Ascending aorta (tissue), 2 donors: ENCODE measurements around the gene MAN2C1. TPM values are rescaled to one million over a fixed set of nuclear protein-coding genes. Genes with fewer than 3 reads are reported as not detected.
"Not testable (repeated sequence)": the region's sequence is repeated elsewhere in the genome, so short reads cannot be mapped to it uniquely, and the experiment has no call there.

Experiments used
- DNase-seq, 2 donors: peaks; one replicate each; pipeline ENCODE4 v3.0.0-alpha.2; 2019; ENCODE audit warnings: low spot score in 2 of 2
- H3K27ac ChIP-seq, 2 donors: fragments of 200-600 bp; sonication (generic); one replicate each; pipeline ENCODE4 v1.5.1; 2016 to 2017; ENCODE audit warnings: mild to moderate bottlenecking in 1 of 2
- H3K27me3 ChIP-seq: fragments of 200-600 bp; sonication (generic); one replicate; pipeline ENCODE4 v1.5.1; 2017
- H3K36me3 ChIP-seq, 2 donors: fragments of 200-600 bp; sonication (generic); one replicate each; pipeline ENCODE4 v1.5.1; 2016
- H3K4me1 ChIP-seq, 2 donors: fragments of 200-600 bp; sonication (generic); one replicate each; pipeline ENCODE4 v1.5.1; 2016 to 2017; ENCODE audit warnings: mild to moderate bottlenecking in 1 of 2
- H3K4me3 ChIP-seq, 2 donors: fragments of 200-600 bp; sonication (generic); one replicate each; pipeline ENCODE4 v1.5.1; 2016 to 2017; ENCODE audit warnings: mild to moderate bottlenecking in 1 of 2
- H3K9me3 ChIP-seq, 2 donors: fragments of 200-600 bp; sonication (generic); one replicate each; pipeline ENCODE4 v1.5.1; 2016
- intact Hi-C: fragments of 100-400 bp; cut with DNase I; formaldehyde crosslinking; loops from one replicate; pipeline ENCODE4 v1.15.1; 2023
- total RNA-seq: library from RNA; depleted of rRNA; stranded (reverse); fragments of >200 nt; gene quantifications from one replicate; pipeline ENCODE4 v1.1.0, GENCODE V29; 2016
- TF ChIP-seq, protein P1 (sequence below), 3 experiments: fragments of 200-600 bp in 2 of 3; fragments of 450-650 bp in 1 of 3; sonication (generic) in 2 of 3; IDR thresholded peaks; one replicate each; pipeline ENCODE4 v1.5.1; 2016 to 2019; ENCODE audit warnings: antibody characterized with exemption in 3 of 3, mild to moderate bottlenecking in 1 of 3, moderate library complexity in 1 of 3

Gene MAN2C1
- total RNA-seq, 1 donor from 2014 or later = 447 TPM

DNA sequence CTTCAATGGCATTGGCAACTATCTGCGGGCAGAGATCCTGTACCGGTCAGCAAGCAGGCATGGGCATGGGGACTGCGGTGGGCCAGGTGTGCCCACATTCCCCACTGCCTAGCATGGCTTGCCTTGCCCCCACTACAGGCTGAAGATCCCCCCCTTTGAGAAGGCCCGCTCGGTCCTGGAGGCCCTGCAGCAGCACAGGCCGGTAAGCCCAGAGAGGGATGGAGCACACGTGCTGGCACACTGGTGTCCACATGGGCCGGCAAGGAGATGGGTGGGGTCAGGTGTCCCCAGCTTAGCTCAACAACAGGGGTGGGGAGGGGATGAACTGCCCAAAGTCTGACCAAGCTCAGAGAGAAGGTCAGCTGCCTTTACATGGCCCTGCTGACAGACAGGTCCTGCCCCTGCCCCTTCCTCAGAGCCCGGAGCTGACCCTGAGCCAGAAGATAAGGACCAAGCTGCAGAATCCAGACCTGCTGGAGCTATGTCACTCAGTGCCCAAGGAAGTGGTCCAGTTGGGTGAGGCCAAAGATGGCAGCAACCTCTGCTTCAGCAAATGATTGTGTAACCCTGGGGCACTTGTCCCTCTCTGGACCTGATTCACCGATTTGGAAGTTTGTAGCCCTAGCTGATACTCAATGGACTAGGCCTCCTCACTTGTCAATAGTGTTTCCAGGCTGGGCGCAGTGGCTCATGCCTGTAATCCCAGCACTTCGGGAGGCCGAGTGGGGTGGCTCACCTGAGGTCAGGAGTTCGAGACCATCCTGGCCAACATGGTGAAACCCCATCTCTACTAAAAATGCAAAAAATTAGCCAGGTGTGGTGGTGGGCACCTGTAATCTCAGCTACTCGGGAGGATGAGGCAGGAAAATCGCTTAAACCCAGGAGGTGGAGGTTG is 16.0 kb downstream of the MAN2C1 start:
- Histone ChIP-seq H3K4me1 (peaks cover 6 to 8% of the 10 kb centered on the region in 2 donors), H3K36me3 (peaks cover 16 to 31% of the 10 kb centered on the region in 2 donors), H3K27me3 (no peaks in the 10 kb centered on the region), H3K27ac (no peak overlapping the region), H3K9me3 (no peaks in the 10 kb centered on the region), H3K4me3 (no peak overlapping the region)
- TF ChIP-seq, protein P1, sequence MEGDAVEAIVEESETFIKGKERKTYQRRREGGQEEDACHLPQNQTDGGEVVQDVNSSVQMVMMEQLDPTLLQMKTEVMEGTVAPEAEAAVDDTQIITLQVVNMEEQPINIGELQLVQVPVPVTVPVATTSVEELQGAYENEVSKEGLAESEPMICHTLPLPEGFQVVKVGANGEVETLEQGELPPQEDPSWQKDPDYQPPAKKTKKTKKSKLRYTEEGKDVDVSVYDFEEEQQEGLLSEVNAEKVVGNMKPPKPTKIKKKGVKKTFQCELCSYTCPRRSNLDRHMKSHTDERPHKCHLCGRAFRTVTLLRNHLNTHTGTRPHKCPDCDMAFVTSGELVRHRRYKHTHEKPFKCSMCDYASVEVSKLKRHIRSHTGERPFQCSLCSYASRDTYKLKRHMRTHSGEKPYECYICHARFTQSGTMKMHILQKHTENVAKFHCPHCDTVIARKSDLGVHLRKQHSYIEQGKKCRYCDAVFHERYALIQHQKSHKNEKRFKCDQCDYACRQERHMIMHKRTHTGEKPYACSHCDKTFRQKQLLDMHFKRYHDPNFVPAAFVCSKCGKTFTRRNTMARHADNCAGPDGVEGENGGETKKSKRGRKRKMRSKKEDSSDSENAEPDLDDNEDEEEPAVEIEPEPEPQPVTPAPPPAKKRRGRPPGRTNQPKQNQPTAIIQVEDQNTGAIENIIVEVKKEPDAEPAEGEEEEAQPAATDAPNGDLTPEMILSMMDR (IDR thresholded peaks at IDR 0.05) = no peak
- DNase-seq = no peak
- intact Hi-C loops = no loop called here

DNA sequence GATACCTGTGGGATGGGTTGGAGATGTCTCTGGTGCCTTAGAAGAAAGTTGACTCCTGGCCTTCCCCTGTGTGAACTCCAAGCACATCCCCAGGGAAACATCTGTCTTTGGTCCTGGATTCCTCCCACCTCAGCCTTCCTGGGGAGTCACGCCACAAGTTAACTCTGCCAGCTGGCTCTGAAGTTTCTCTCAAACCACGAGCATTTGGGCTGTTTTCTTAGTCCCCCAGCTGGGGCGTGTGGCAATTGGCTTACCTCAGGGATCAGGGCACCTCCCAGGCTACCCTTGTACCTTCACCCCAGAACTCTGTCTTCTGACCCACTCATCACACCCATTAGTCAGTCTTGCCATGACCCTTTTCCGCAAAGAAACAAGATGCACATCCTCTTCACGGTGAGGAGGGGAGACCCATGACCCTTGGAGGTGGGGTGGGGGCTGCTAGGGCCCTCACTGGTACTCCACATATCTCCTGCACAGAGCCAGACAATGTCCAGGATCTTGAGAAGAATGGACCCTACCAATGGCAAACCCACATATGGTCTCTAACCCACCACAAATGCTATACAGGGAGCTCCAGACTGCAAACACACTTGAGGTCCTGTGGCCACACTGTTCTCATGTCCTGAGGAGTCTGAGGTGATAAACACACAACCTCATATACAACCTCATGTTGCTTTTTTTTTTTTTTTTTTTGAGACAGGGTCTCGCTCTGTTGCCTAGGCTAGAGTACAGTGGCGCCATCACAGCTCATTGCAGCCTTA is 17.6 kb downstream of the MAN2C1 start:
- Histone ChIP-seq H3K4me1 (peaks cover 6 to 11% of the 10 kb centered on the region in 2 donors), H3K27ac (peak overlapping the region in 1 of 2 donors; percentile 16), H3K9me3 (no peaks in the 10 kb centered on the region), H3K27me3 (no peaks in the 10 kb centered on the region), H3K36me3 (peaks cover 6 to 15% of the 10 kb centered on the region in 2 donors), H3K4me3 (no peak overlapping the region)
- TF ChIP-seq, protein P1 (IDR thresholded peaks at IDR 0.05) = no peak
- no peak for DNase-seq
- intact Hi-C loops = no loop called here

DNA sequence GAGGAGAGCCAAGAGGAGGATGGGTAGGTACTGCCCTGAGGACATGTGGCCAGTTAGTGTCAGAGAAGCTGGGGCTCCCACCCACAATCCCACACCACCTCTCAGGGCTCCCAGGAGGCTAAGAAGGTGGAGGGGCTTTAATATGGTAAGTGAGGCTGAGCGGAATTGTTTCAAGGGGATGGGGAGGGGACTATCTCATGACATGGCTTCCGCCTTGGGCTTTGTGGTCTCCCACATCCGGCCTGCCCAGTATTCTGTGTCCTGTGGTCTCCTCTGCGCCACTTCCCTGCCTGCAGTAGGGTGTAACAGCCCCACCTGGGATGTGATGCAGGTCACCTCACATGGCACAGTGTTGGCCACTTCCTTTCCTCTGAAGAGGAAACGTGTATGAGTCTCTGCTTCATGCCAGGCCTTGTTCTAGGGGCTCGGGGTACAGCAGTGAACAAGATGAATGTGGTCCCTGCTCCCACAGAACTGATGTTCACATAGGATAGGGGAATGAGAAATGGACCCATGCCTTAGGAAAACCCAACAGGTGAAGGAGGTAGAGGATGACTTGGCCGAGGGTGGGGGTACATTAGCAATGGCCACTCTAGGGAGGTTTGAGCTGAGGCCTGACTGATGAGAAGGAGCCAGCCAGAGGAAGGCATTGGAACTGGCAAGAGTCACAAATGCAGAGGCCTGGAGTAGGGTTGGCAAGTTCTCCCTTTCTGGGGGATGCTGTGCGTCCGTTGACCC is 18.4 kb downstream of the MAN2C1 start:
- Histone ChIP-seq H3K27ac (no peak overlapping the region), H3K9me3 (no peaks in the 10 kb centered on the region), H3K4me1 (peaks cover 6 to 11% of the 10 kb centered on the region in 2 donors), H3K4me3 (no peak overlapping the region), H3K36me3 (peaks cover under 1 to 7% of the 10 kb centered on the region in 2 donors), H3K27me3 (no peaks in the 10 kb centered on the region)
- DNase-seq = peak in 1 of 2 donors; percentile 33
- intact Hi-C loops = no loop called here
- TF ChIP-seq, protein P1 (IDR thresholded peaks at IDR 0.05) = no peak

DNA sequence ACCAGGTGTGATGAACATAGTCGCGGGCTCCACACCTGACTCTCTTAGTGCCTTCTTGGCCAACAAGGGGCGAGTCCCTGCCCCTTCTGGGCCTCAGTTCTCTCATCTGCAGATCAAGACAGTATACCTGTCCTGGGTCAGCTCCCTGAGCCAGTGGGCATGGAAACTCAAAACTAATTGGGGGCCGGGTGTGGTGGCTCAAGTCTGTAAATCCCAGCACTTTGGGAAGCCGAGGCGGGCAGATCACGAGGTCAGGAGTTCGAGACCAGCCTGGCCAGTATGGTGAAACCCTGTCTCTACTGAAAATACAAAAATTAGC is 19.1 kb downstream of the MAN2C1 start:
- H3K27me3 ChIP-seq, DNase-seq, H3K36me3 ChIP-seq, H3K27ac ChIP-seq, intact Hi-C loops, H3K9me3 ChIP-seq: not testable (repeated sequence)
- Histone ChIP-seq H3K4me3 (peak overlapping the region in 1 of 2 donors; percentile 90), H3K4me1 (peaks cover 6 to 11% of the 10 kb centered on the region in 2 donors)

DNA sequence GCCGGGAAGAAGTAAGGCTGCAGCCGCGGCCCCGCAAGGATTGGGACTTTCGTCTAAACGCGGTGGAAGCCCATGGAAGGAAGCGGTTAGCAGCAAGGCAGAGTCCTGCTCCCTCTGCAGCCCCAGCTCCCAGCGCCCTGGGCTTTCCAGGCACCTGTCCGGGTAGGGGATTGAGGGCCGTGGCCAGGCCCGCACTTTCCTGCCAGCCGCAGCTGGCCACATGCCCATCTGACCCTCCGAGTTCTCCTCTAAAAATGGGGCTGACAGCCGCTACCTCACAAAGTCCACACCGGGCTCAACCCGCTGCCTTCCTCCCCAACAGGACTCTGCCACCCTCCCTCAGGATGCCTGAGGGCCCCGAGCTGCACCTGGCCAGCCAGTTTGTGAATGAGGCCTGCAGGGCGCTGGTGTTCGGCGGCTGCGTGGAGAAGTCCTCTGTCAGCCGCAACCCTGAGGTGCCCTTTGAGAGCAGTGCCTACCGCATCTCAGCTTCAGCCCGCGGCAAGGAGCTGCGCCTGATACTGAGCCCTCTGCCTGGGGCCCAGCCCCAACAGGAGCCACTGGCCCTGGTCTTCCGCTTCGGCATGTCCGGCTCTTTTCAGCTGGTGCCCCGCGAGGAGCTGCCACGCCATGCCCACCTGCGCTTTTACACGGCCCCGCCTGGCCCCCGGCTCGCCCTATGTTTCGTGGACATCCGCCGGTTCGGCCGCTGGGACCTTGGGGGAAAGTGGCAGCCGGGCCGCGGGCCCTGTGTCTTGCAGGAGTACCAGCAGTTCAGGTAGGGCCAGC is 19.7 kb downstream of the MAN2C1 start:
- DNase-seq = no peak
- H3K27me3 ChIP-seq = no peaks in the 10 kb centered on the region
- intact Hi-C loops = loop anchor here (1.0 kb wide), 1 partner anchor 20 kb away; the partner anchor contains the start of gene MAN2C1
- TF ChIP-seq, protein P1 (IDR thresholded peaks at IDR 0.05) = no peak
- no peaks in the 10 kb centered on the region for H3K36me3 ChIP-seq
- H3K4me1 ChIP-seq = peaks cover 6 to 11% of the 10 kb centered on the region in 2 donors
- no peaks in the 10 kb centered on the region for H3K9me3 ChIP-seq
- no peak overlapping the region for H3K27ac ChIP-seq
- peak overlapping the region; percentile 90 to 94 for H3K4me3 ChIP-seq
